Measurements from ENCODE around the gene KDF1. TPM values are rescaled to one million over a fixed set of nuclear protein-coding genes. Genes with fewer than 3 reads are reported as not detected.
A peak's percentile ranks its signal among the peaks of the same experiment; 100 is the strongest.

KDF1 gene
- total and polyA plus RNA-seq, 2 of the 13 experiments (the other 11 are each of a cell fraction or from before 2014, with no cell fraction given): 1.9 to 4.9 TPM

DNA sequence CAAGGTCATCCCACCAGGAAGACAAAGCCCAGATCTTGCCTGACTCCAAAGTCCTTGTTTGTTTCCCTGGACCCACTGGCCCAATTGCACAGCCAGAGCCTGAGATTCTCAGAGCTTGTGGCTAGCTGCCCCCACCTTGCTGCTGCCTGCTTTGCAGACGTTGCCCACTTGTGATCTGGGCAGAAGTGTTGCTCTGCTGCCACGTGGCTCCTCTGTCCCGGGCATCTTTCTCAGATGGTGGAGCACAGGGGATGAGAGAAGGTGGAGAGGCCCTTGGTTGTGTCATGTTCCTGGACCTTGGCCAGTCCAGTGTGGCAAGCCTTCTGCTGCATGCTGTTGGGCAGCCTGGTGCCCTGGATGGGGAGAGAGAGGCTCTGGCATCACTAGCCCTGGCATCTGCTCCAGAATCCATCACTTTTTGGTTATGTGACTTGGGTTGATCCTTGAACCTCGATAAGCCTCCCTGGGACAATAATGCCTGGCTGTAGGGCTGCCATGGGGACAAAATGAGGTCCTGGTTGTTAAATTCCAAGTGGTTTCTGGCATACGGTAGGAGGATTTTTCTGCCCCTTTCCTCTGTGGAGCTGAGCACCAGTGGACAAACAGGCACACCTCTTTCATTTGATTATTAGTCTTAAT, 44.9 kb downstream of the KDF1 start (continued):
- TF ChIP-seq ZNF513 (CRISPR knock-in tag; conservative IDR thresholded peaks at IDR 0.05) (0 out of 2 replicates have a peak, but pooled peaks have one; percentile 57), CEBPB (IDR thresholded peaks at IDR 0.05; ENCODE audit: borderline replicate concordance, low read depth, low read length) (peak; percentile 60), ZNF740 (CRISPR knock-in tag; IDR thresholded peaks at IDR 0.05) (no peak), ZBTB2 (CRISPR knock-in tag; IDR thresholded peaks at IDR 0.05; ENCODE audit: low read depth) (no peak), ATAD3A (CRISPR knock-in tag; IDR thresholded peaks at IDR 0.05) (no peak), ZNF503 (CRISPR knock-in tag; IDR thresholded peaks at IDR 0.05) (peak; percentile 66; the same call in 1 of the 2 replicates), RARA (CRISPR knock-in tag; IDR thresholded peaks at IDR 0.05) (peak; percentile 72), FOXA1 (IDR thresholded peaks at IDR 0.05) (no peak), FOXA1 (CRISPR knock-in tag; IDR thresholded peaks at IDR 0.05) (peak; percentile 70), RARG (CRISPR knock-in tag; IDR thresholded peaks at IDR 0.05; ENCODE audit: low read depth) (no peak), DDIT3 (CRISPR knock-in tag; IDR thresholded peaks at IDR 0.05) (no peak), TBP (CRISPR knock-in tag; IDR thresholded peaks at IDR 0.05) (no peak), KAT8 (CRISPR knock-in tag; IDR thresholded peaks at IDR 0.05) (no peak), ZNF703 (CRISPR knock-in tag; IDR thresholded peaks at IDR 0.05; ENCODE audit: borderline replicate concordance) (no peak), ZMYM2 (CRISPR knock-in tag; IDR thresholded peaks at IDR 0.05) (no peak), ZNF18 (CRISPR knock-in tag; IDR thresholded peaks at IDR 0.05; ENCODE audit: insufficient replicate concordance) (no peak), MXD4 (CRISPR knock-in tag; IDR thresholded peaks at IDR 0.05) (no peak), ZNF790 (CRISPR knock-in tag; IDR thresholded peaks at IDR 0.05; ENCODE audit: borderline replicate concordance) (no peak), MXI1 (IDR thresholded peaks at IDR 0.05; ENCODE audit: borderline replicate concordance, low read depth, low read length) (no peak; the same call in 2 of the 3 replicates)
- TF ChIP-seq, protein P1, sequence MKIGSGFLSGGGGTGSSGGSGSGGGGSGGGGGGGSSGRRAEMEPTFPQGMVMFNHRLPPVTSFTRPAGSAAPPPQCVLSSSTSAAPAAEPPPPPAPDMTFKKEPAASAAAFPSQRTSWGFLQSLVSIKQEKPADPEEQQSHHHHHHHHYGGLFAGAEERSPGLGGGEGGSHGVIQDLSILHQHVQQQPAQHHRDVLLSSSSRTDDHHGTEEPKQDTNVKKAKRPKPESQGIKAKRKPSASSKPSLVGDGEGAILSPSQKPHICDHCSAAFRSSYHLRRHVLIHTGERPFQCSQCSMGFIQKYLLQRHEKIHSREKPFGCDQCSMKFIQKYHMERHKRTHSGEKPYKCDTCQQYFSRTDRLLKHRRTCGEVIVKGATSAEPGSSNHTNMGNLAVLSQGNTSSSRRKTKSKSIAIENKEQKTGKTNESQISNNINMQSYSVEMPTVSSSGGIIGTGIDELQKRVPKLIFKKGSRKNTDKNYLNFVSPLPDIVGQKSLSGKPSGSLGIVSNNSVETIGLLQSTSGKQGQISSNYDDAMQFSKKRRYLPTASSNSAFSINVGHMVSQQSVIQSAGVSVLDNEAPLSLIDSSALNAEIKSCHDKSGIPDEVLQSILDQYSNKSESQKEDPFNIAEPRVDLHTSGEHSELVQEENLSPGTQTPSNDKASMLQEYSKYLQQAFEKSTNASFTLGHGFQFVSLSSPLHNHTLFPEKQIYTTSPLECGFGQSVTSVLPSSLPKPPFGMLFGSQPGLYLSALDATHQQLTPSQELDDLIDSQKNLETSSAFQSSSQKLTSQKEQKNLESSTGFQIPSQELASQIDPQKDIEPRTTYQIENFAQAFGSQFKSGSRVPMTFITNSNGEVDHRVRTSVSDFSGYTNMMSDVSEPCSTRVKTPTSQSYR (CRISPR knock-in tag; IDR thresholded peaks at IDR 0.05; ENCODE audit: borderline replicate concordance): peak; percentile 39; the same call in 1 of the 2 replicates
